GM12878 (cell line): Measurements from ENCODE around the gene MRPS18B.

Source experiments
- CTCF ChIP-seq, 3 experiments: IDR thresholded peaks in 2 of 3; conservative IDR thresholded peaks in 1 of 3; 2 replicates each; pipeline ENCODE4 v1.5.1; 2011; ENCODE audit warnings: low read depth in 3 of 3, low read length in 3 of 3, mild to moderate bottlenecking in 3 of 3, control low read depth in 2 of 3, moderate library complexity in 2 of 3, inconsistent platforms in 1 of 3, mixed read lengths in 1 of 3; ENCODE audit not compliant: control insufficient read depth in 2 of 3, insufficient read depth in 1 of 3; ENCODE audit errors: extremely low read depth in 1 of 3
- EP300 ChIP-seq, 2 experiments: fragments of 150-350 bp in 1 of 2; IDR thresholded peaks; 2 replicates each; pipeline ENCODE4 v1.6.1; 2011 to 2012; ENCODE audit warnings: low read depth in 2 of 2, low read length in 2 of 2, borderline replicate concordance in 1 of 2, improper control_type of control experiment in 1 of 2, inconsistent platforms in 1 of 2; ENCODE audit not compliant: control insufficient read depth in 1 of 2
- PML ChIP-seq: IDR thresholded peaks from 2 replicates; pipeline ENCODE4 v1.6.1; 2012; ENCODE audit warnings: low read length, inconsistent platforms
- POLR2A ChIP-seq: IDR thresholded peaks from 2 replicates; pipeline ENCODE4 v1.6.1; 2011; ENCODE audit warnings: low read depth, mild to moderate bottlenecking, low read length
- SP1 ChIP-seq: IDR thresholded peaks from one replicate; pipeline ENCODE4 v1.6.1; 2011; ENCODE audit warnings: low read depth, low read length
- ZNF592 ChIP-seq: fragments of 450-650 bp; IDR thresholded peaks from 2 replicates; pipeline ENCODE4 v1.6.1; 2017; ENCODE audit warnings: mild to moderate bottlenecking, moderate library complexity
- ZSCAN29 ChIP-seq: fragments of 450-650 bp; IDR thresholded peaks from 2 replicates; pipeline ENCODE4 v1.6.1; 2017; ENCODE audit warnings: mild to moderate bottlenecking, moderate library complexity

- TF ChIP-seq CTCF (IDR thresholded peaks at IDR 0.05 in 2 of 3, conservative IDR thresholded peaks at IDR 0.05 in 1 of 3; ENCODE audit: control insufficient read depth in 2 of 3, extremely low read depth in 1 of 3, insufficient read depth in 1 of 3, low read depth in 3 of 3, low read length in 3 of 3) (no peak), ZSCAN29 (no peak), PML (peak; percentile 99), ZNF592 (no peak), SP1 (peak; percentile 88), POLR2A (peak; percentile 97), EP300 (IDR thresholded peaks at IDR 0.05; ENCODE audit: borderline replicate concordance in 1 of 2, control insufficient read depth in 1 of 2, low read depth in 2 of 2, low read length in 2 of 2) (no peak; a peak in 1 of 4 replicates)
Observed at GRCh38 chr6:30616811-30617564, 652 bp upstream of the MRPS18B start, which contains the start of gene PPP1R10.
